Bladder microvascular endothelial cell (primary cell): ENCODE results near the gene DCTN5. TPM values are rescaled to one million over a fixed set of nuclear protein-coding genes. Genes with fewer than 3 reads are reported as not detected.

Experiments
- total RNA-seq: library from RNA; depleted of rRNA; stranded (reverse); fragments of >200 nt; gene quantifications from 2 replicates; pipeline ENCODE4 v1.2.3, GENCODE V29; 2014

Gene DCTN5
- total RNA-seq: 29.1 and 75.8 TPM in 2 replicates

DNA sequence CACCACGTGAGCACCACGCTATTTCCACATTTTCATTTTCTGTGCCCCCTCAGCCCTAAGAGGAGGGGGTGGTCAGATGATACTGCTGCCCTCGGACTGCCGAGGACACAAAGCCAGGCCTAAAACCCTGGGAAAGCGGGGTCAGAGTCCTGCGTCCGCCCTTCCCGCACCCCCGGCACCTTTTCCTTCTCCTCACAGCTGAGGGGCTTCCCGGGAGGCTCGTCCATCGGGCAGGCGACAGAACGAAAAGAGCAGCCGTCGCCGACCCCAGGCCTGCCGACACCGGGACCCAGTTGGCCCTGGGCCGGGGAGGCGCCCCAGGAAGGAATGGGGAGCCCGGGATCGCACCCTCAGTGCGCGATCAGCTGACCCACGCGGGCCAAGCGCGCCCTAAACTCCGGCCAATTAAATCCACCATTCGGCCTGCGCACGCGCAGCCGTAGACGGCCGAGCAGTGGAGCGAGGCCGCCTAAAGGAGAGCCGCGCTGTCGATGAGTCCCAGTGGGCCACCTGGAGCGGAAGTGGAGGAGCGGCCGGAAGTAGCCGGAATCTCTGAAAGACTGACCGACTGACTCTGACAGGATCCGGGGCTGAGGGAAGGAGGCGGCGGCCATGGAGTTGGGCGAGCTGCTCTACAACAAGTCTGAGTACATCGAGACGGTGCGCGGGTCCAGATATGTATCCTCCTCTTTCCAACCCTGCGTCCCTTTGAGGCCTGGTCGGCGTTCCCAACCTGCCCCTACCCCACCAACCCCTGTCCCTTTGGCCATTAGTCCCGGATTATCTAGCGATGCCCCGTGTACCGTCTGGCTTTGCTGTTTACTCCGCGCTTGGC lies at the start of gene DCTN5, which contains the start of gene PALB2:
Gene DCTN5 (plus strand): TSS at position 536 of the 835 bp plus-strand sequence. CDS start 77 bp downstream, at position 613.
Gene PALB2 (minus strand): TSS at position 380 of the 835 bp plus-strand sequence. CDS start 153 bp downstream, at position 227.

DNA sequence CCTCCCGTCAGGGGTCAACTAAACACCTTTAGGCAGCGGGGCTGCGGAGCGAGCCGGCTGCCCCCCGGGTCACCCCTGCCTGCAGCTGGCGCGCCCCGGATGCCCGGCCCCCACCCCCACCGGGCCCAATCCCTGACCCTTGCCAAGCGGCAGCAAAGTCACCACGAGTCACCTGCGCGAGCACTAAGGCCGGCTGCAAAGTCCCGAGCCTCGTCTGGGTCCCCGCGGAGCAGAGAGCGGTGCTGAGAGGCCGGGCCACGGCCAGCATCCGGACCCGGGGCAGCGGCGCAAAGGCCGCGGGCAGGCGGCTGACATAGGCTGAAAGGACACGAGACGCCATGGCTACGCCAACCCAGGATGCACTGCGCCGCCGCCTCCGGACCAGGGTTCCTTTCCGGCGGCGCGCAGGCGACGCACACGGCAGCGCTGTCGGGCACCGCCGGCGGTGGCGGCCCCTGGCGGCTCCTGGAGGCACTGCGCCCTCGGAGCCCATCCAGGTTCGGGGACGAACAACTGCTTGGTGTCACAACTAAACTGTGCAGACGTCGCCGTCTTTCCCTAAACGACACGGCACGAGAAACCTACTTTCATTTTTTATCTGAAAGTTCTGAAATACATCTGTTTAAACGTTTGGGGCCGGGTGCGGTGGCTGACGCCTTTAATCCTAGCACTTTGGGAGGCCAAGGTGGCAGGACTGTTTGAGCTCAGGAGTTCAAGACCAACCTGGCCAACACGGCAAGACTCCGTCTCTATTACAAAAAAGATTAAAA lies 45.1 kb upstream of the DCTN5 start, which contains the start of gene NDUFAB1:
Gene NDUFAB1 (minus strand): TSS at position 366 of the 770 bp plus-strand sequence. CDS start 26 bp downstream, at position 340.

DNA sequence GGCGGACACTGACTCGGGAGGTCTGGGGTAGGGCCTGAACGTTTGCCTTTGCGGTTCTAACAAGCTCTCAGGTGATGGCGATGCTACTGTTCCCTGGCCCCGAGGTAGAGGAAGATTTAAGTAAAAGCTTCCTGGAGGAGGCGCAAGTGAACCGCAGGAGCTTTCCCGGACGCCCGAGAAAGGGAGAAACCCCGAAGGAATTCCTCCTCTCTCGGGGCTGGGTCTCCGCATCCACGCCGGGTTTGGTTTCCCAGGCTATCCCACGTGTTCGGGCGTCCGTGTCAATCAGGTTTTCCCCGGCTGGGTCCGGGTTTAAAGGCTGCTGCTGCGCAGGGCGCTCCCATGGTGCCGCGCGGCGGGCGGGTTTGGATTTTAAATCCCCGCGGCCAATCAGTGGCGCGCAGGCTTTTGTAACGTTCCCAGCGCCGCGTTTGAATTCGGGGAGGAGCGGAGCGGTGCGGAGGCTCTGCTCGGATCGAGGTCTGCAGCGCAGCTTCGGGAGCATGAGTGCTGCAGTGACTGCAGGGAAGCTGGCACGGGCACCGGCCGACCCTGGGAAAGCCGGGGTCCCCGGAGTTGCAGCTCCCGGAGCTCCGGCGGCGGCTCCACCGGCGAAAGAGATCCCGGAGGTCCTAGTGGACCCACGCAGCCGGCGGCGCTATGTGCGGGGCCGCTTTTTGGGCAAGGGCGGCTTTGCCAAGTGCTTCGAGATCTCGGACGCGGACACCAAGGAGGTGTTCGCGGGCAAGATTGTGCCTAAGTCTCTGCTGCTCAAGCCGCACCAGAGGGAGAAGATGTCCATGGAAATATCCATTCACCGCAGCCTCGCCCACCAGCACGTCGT lies 37.4 kb downstream of the DCTN5 start, which contains the start of gene PLK1:
Gene PLK1 (plus strand): TSS at position 460 of the 844 bp plus-strand sequence. CDS start 44 bp downstream, at position 504.

GRCh38 chr16:23712976-23713375 lies 71.7 kb downstream of the DCTN5 start, which contains the start of gene ERN2:
ERN2 (minus strand) TSS chr16:23713222; CDS start chr16:23713187, 35 bp downstream.

Other genes starting within 250 kb of the DCTN5 start
- gene COG7, start 188.3 kb upstream of the DCTN5 start, total RNA-seq: 6.5 and 17.8 TPM in 2 replicates
- gene GGA2, start 131.0 kb upstream of the DCTN5 start, total RNA-seq: 26.7 and 37.1 TPM in 2 replicates
- 10.0 and 36.1 TPM in 2 replicates for gene EARS2, start 84.1 kb upstream of the DCTN5 start, total RNA-seq
- gene UBFD1, start 83.7 kb upstream of the DCTN5 start, total RNA-seq: 35.3 and 54.8 TPM in 2 replicates
- gene NDUFAB1, start 45.1 kb upstream of the DCTN5 start, total RNA-seq: 85.3 and 96.3 TPM in 2 replicates
- gene PALB2, start 156 bp upstream of the DCTN5 start, total RNA-seq: 4.7 and 9.2 TPM in 2 replicates
- 13.8 and 21.9 TPM in 2 replicates for gene PLK1, start 37.4 kb downstream of the DCTN5 start, total RNA-seq
- gene ERN2, start 71.8 kb downstream of the DCTN5 start, total RNA-seq: not detected in 2 replicates
- not detected in 2 replicates for gene CHP2, start 113.6 kb downstream of the DCTN5 start, total RNA-seq
- gene PRKCB, start 194.5 kb downstream of the DCTN5 start, total RNA-seq: not detected in 2 replicates